Right cardiac atrium (tissue), 5 donors: Measurements from ENCODE around the gene TUBG1. TPM values are rescaled to one million over a fixed set of nuclear protein-coding genes. Genes with fewer than 3 reads are reported as not detected.

Experiments
- ATAC-seq, 2 donors: fragments of 200-7000 bp; cut with Tn5 transposase; one replicate each; pipeline versions ENCODE4 v1.8.0 to v1.9.1; 2020; ENCODE audit warnings: moderate library complexity in 2 of 2, mild to moderate bottlenecking in 1 of 2
- DNase-seq, 3 donors: peaks; one replicate each; pipeline ENCODE4 v3.0.0-alpha.2; 2020
- H3K27ac ChIP-seq: one replicate; pipeline ENCODE4 v1.5.1; 2013; ENCODE audit warnings: mild to moderate bottlenecking, low read length, control low read depth, moderate library complexity
- H3K27me3 ChIP-seq: one replicate; pipeline ENCODE4 v1.6.1; 2013; ENCODE audit not compliant: control insufficient read depth, insufficient read depth
- H3K4me1 ChIP-seq: one replicate; pipeline ENCODE4 v1.6.1; 2013; ENCODE audit warnings: low read length; ENCODE audit not compliant: control insufficient read depth, insufficient read depth
- H3K4me3 ChIP-seq: one replicate; pipeline ENCODE4 v1.5.1; 2013; ENCODE audit warnings: low read length, control low read depth
- H3K9me3 ChIP-seq: one replicate; pipeline ENCODE4 v1.6.1; 2013; ENCODE audit warnings: low read length; ENCODE audit not compliant: control insufficient read depth
- WGBS: extraction: QIAGEN DNeasy Blood & Tissue Kit; methylation state at CpG from one replicate; pipeline ENCODE4 v1.1.7; 2013; 5-methylcytosine and 5-hydroxymethylcytosine counted together
- intact Hi-C, 4 donors: fragments of 100-400 bp; cut with DNase I; formaldehyde crosslinking; loops; one replicate each; pipeline versions ENCODE4 v1.11.0 to v1.14.0; 2022 to 2023
- polyA plus RNA-seq: library from polyadenylated mRNA; stranded (reverse); fragments of 200-250 nt; gene quantifications from one replicate; pipeline ENCODE4 v1.2.3, GENCODE V29; 2013
- total RNA-seq, 4 donors: library from RNA; stranded (reverse); fragmentation: NEBNext Ultra II Directional; extraction: Animal tissue kit (Norgen Biotek cat#: 25700); gene quantifications; one replicate each; pipeline ENCODE4 v1.2.1, GENCODE V29; 2021
- donor health status: healthy with polysubstance abuse.
- donor health status: DM: no; HTN: yes; CAD: no.
- donor health status: DM: no; HTN: no; CAD: no.
- donor health status: DM: no; HTN: yes; CAD: no; lungs with severe emphysema.
- donor health status: DM: yes; HTN: yes; CAD: no.

Gene TUBG1
- total and polyA plus RNA-seq, 5 donors: 34.3 to 60.7 (median 48.9) TPM

DNA sequence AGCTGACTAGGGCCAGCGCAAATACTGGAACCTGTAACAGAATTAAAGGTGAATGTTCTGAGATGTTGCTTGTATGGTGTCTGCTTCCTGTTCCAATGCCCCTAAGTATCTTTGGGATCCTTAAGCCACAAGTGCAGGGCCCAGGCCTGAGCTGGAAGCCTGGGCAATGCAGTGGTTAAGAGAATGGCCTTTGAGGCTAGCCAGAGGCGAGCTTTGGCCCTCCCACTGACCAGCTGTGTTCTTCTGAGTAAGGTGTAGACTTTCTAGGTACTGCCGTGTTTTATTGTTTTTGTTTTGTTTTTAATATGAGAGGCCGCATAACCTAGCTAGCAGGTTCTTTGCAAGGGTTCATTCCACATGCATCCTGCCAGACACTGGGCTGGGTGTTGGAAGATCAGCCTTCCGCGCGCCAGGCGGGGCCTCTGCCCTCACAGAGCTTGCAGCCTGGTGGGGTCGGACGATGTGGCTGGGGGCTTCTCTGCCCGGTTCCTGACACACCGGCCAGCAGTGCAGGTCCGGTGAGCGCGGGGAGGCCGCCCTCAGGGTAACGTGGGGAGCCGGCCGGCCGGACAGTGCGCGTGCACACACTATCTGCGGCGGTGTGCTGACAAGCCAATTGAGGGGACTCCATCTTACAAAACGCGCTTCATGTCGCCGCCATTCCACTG is 43.1 kb upstream of the TUBG1 start:
- Histone ChIP-seq H3K27ac (peak overlapping the region; percentile 80), H3K4me3 (peak overlapping the region; percentile 87), H3K4me1 (peaks cover 10% of the 10 kb centered on the region), H3K27me3 (no peaks in the 10 kb centered on the region), H3K9me3 (no peaks in the 10 kb centered on the region)
- whole genome bisulfite sequencing: 26% methylated on average over 28 of the region's 28 CpGs
- ATAC-seq (no peak), DNase-seq (no peak)
- intact Hi-C loops: no loop called here

DNA sequence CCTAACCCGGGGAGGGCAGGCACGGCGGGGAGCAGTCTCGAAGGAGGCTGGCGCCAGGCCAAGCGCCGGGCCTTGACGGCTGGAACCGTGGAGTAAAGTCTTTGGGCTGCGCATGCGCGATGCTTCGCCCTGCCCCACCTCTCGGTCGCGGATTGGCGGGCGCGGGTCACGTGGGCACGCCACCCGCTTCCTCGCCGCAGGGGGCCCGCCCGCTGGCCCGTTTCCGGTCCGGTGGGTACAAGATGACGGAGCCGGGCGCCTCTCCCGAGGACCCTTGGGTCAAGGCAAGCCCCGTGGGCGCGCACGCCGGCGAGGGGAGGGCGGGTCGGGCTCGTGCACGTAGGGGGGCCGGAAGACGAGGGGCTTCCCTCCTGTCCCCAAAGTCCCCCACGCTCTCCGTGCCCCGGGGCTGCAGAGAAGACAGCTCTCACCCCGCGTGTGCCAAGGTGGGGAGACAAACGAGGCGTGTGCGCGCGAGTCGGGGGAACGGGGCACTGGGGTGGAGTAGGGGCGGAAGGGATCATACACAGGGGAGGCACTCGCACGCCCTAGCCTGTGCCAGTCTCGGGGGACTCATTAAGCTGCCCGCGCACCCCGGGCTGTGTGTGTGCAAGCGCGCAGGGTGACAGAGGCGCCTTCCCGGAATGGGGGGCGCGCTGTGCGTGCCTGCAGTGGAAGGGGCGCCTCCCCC is 42.5 kb upstream of the TUBG1 start, which contains the start of gene MLX:
Gene MLX, plus strand, starts transcription at position 218 of the 691 bp plus-strand sequence. Its CDS starts 25 bp downstream, at position 243.
- DNase-seq (peak; percentile 97 to 99 (median 99)), ATAC-seq (peak; percentile 85 to 87)
- Histone ChIP-seq H3K4me1 (peaks cover 7% of the 10 kb centered on the region), H3K27me3 (no peaks in the 10 kb centered on the region), H3K9me3 (no peaks in the 10 kb centered on the region), H3K4me3 (peak within 1 kb of the TSS; percentile 87), H3K27ac (peak within 1 kb of the TSS; percentile 91)
- under 1% methylated on average over 72 of the region's 72 CpGs for WGBS
- intact Hi-C loops: no loop called here

DNA sequence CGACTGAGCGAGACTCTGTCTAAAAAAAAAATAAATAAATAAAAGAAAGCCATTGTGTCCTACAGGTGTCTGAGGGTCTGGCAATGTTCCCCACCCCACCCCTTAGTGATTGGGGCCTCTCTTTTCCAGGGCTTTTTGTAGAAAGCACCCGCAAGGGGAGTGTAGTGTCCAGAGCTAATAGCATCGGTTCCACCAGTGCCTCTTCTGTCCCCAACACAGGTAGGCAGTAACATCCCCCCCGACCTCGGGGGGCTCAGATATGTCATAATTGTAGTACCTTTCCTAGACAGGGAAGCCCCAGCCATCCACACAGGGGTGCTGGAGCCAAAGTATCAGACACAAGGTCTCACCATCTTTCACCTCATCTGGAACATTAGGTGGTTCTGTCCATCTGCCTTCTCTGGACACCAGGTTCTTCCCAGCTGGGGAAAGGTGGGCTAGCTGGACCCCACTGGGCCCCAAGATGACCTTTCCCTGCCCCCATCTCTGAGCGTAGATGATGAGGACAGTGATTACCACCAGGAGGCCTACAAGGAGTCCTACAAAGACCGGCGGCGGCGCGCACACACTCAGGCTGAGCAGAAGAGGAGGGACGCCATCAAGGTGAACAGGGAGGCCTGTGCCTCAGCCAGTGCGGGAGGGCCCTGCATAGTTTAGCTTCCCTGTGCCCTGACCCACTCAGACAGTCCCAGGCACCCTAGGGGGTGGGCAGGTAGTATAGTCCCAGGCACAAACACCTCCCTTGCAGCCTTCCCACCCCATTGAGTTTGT is 41.0 kb upstream of the TUBG1 start:
- intact Hi-C loops: no loop called here
- H3K4me3 ChIP-seq: no peak overlapping the region
- peaks cover under 1% of the 10 kb centered on the region for H3K4me1 ChIP-seq
- no peaks in the 10 kb centered on the region for H3K27me3 ChIP-seq
- DNase-seq (no peak), ATAC-seq (no peak)
- no peaks in the 10 kb centered on the region for H3K9me3 ChIP-seq
- 86% methylated on average over 14 of the region's 14 CpGs for WGBS
- H3K27ac ChIP-seq: peak overlapping the region; percentile 9

DNA sequence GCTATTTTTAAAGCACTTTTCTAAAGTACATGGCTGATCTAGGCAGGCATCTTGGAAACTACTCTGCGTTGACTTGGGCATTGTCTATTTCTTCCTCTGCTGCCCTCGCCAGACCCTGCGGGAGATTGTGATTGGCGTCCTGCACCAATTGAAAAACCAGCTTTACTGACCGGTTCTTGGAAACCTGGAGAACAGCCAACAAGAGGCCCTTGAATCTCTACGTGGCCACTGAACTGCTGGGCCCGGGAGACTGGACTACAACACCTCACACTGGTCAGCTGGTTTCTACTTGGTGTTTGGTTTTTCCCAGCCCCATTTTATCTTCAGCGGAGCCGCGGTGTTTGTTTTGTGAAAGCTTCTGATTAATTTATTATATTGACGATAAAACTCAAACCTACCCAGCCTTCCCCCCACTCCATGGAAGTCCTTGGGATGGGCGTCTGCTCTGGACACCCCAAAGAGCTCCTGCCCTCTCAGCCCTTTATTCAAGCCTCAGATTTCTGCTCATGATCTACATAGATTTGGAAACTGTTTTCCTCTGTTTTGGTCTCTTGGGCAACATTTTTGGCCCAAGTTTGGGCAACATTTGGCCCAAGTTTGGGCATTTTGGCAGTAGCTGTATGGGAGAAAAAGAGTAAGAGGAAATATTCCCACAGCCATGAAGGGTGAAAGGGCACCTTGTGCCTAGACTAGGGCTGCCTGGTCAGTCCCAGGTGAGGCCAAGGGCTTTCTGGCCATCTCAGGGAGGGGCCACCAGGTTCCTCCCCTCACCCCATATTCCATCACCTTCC is 37.9 kb upstream of the TUBG1 start:
- ATAC-seq: no peak
- DNase-seq: no peak
- Histone ChIP-seq H3K27me3 (no peaks in the 10 kb centered on the region), H3K27ac (no peak overlapping the region), H3K4me1 (no peaks in the 10 kb centered on the region), H3K9me3 (no peaks in the 10 kb centered on the region), H3K4me3 (no peak overlapping the region)
- 59% methylated on average over 12 of the region's 12 CpGs for WGBS
- intact Hi-C loops: loop anchor here in 1 of 4 donors (5.0 kb wide), 1 partner anchor 36 kb away; the partner anchor contains the start of genes RETREG3 and TUBG1

DNA sequence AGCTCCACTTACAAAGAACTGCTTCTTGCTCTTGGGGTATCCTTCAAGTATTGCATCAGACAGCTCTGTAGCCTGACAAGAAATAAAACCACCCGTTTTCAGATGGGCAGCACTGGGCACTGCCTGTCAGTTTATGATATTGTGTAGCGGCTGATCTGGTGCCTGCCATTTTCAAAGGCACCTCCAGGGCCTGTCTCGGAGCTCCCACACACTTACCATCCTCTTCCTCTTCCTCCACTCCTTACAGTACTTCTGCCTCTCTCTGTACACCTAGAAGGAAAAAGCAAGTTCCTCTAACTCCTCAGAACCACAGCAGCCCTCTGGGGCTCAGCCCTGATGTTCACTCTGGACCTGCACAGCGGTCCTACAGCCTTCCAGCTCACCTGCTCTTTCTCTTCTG is 36.4 kb upstream of the TUBG1 start:
- H3K4me3 ChIP-seq: no peak overlapping the region
- H3K9me3 ChIP-seq: no peaks in the 10 kb centered on the region
- WGBS: 81% methylated on average over 4 of the region's 4 CpGs
- DNase-seq: no peak
- no peaks in the 10 kb centered on the region for H3K4me1 ChIP-seq
- H3K27ac ChIP-seq: no peak overlapping the region
- ATAC-seq: no peak
- no peaks in the 10 kb centered on the region for H3K27me3 ChIP-seq
- intact Hi-C loops: loop anchor here in 1 of 4 donors (5.0 kb wide), 1 partner anchor 34 kb away; the partner anchor contains the start of genes RETREG3 and TUBG1

DNA sequence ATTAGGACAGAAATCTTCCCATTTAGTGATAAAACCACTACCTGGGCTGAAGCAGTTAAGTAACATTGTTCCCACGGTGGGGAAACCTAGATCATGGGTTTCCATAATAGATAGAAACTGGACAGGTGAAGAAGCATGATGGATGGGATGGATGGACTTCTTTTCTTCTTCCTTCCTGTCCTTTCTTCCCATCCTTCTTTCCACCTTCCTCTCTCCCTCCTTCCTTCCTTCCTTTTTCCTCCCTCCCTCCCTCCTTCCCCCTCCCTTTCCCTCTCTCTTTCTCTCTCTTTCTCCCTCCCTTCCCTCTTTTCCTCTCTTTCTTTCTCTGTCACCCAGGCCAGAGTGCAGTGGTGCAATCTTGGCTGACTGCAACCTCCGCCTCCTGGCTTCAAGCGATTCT is 35.0 kb upstream of the TUBG1 start:
- no peak for ATAC-seq
- H3K9me3 ChIP-seq: no peaks in the 10 kb centered on the region
- intact Hi-C loops: loop anchor here in 1 of 4 donors (5.0 kb wide), 1 partner anchor 33 kb away; the partner anchor contains the start of genes RETREG3 and TUBG1
- no peak overlapping the region for H3K27ac ChIP-seq
- no peak for DNase-seq
- H3K4me1 ChIP-seq: no peaks in the 10 kb centered on the region
- H3K27me3 ChIP-seq: no peaks in the 10 kb centered on the region
- 83% methylated on average over 3 of the region's 3 CpGs for WGBS
- H3K4me3 ChIP-seq: no peak overlapping the region

DNA sequence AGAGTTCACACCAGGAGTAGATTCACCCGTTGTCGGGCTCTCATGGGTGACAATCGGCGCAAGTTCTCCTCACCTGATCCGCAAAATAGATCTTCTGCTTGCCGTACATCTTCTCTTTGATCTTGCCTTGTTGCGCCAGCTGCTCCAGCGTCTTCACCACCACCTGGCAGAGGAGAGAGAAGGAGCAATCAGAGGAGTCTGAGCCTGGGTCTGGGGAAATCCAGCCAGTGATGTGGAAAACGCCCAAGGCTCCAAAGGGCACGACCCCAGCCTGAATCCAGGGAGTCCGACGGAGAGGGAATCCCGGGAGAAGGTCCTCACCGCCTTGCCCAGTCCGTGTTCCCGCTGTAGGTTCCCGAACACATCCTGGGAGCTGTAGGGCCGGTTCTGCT is 32.3 kb upstream of the TUBG1 start:
- 4% methylated on average over 18 of the region's 18 CpGs for WGBS
- Histone ChIP-seq H3K4me1 (no peaks in the 10 kb centered on the region), H3K4me3 (peak overlapping the region; percentile 60)

DNA sequence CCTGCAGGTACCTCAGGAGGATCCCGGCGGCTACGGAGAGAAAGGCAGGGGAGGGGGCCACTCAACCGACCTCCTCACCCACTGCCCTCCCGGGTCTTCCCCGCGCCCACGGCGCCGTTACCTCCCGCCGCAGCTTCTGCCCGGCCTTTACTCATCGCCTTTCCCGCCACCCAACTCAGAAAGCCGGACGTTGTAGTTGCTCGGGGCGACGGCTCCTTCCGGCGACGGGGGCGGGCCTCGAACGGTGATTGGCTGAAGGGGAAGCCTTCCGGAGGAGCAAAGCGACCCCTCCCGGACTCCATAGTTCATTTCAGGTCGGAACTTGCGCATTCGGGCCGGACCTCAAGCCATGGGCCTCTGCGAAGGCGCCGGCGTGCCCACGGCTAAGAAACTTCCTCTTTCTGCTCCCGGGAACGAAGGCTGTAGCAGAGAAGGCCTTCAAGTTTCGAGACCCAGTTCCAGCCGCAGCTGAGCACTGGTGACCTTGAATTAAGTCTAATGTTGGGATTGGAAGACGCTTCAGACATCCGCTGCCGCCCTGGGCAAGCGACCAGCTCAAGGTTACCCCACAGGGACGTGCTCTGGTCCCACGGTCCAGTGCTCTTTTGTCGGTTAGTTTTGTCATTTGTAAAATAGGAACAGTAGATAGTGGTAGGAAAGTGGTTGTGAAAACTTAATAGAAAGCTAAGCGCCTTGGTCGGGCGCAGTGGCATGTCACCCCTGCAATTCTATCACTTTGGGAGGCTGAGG is 31.8 kb upstream of the TUBG1 start, which contains the start of gene PSMC3IP:
Gene PSMC3IP, minus strand, starts transcription at position 198 of the 750 bp plus-strand sequence. Its CDS starts 43 bp downstream, at position 155.
- Histone ChIP-seq H3K9me3 (no peaks in the 10 kb centered on the region), H3K27ac (peak within 1 kb of the TSS; percentile 85), H3K27me3 (no peaks in the 10 kb centered on the region), H3K4me3 (peak within 1 kb of the TSS; percentile 60), H3K4me1 (no peaks in the 10 kb centered on the region)
- ATAC-seq: peak; percentile 95
- peak; percentile 97 to 98 (median 97) for DNase-seq
- WGBS: under 1% methylated on average over 52 of the region's 52 CpGs
- intact Hi-C loops: loop anchor here in 2 of 4 donors (2.0 to 5.0 kb wide), 2 partner anchors 100 to 101 kb away; partner anchors contain the start of gene PLEKHH3 (in 1 of the 2)

More for the DNA sequence above, 32.3 kb upstream of the TUBG1 start:
- peak overlapping the region; percentile 0 for H3K27ac ChIP-seq
- H3K27me3 ChIP-seq: no peaks in the 10 kb centered on the region
- no peaks in the 10 kb centered on the region for H3K9me3 ChIP-seq
- DNase-seq (no peak), ATAC-seq (no peak)
- intact Hi-C loops: loop anchor here in 1 of 4 donors (5.0 kb wide), 1 partner anchor 100 kb away; the partner anchor contains the start of gene PLEKHH3

DNA sequence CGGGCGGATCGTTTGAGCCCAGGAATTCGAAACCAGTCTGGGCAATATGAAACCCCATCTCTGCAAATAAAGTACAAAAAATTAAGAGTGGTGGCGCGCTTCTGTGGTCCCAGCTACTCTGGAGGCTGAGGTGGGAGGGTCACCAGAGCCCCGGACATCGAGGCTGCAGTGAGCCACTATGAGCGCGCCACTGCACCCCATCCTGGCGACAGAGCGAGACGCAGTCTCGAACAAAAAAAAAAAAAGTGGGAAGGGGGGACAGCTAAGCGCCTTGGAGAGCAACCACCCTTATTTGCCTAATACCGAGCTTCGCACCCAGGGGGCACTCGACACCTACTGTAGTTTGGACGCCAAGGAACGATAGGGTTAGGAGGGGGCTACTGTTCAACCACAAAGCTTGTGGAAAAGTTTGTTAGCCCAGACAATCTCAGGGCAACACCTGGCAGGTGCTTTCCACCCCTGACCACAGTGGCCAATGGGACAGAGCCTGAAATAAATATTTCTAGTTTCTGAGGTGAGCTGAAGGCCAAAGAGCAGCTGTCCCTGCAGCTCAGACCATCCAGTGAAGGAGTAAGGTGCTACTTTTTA is 31.1 kb upstream of the TUBG1 start:
- Histone ChIP-seq H3K9me3 (no peaks in the 10 kb centered on the region), H3K4me1 (no peaks in the 10 kb centered on the region), H3K27ac (peak overlapping the region; percentile 85), H3K4me3 (peak overlapping the region; percentile 60), H3K27me3 (no peaks in the 10 kb centered on the region)
- WGBS: under 1% methylated on average over 20 of the region's 20 CpGs
- DNase-seq: peak; percentile 73 to 88 (median 88)
- peak; percentile 78 to 81 for ATAC-seq
- intact Hi-C loops: loop anchor here in 2 of 4 donors (2.0 to 5.0 kb wide), 2 partner anchors 99 to 100 kb away; partner anchors contain the start of gene PLEKHH3 (in 1 of the 2)
